HG03097 (cell line): ENCODE data around the gene VENTX.

Experiments
- ATAC-seq: cut with Tn5 transposase; IDR thresholded peaks from one replicate; pipeline ENCODE4 v1.9.1; 2021; ENCODE audit not compliant: unreplicated experiment, low FRiP score

The VENTX gene

DNA sequence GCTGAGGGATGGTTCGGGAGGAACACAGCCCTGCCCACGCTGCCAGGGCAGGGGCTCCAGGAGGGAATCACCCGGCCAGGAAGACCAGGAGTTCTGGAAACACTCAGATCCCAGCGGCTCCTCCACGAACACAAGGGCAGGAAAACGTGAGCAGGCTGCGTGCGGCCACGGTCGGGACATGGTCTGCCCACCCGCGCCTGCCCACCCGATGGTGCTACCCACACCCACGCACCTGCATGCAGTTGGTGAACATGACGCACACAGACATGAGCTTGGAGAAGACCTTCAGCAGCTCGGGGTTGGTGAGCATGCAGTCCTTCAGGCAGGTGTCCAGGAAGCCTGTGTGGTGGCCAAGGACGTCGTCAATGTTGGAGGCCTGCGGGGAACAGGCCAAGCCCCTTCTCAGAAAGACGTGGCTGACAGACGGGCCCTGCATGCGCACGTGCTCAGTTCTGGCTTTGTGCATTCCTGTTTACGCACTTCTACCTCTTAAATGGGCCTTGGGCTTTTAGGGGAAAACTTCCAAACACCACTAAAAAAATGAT, 45.3 kb downstream of the VENTX start:
- no peak for ATAC-seq

DNA sequence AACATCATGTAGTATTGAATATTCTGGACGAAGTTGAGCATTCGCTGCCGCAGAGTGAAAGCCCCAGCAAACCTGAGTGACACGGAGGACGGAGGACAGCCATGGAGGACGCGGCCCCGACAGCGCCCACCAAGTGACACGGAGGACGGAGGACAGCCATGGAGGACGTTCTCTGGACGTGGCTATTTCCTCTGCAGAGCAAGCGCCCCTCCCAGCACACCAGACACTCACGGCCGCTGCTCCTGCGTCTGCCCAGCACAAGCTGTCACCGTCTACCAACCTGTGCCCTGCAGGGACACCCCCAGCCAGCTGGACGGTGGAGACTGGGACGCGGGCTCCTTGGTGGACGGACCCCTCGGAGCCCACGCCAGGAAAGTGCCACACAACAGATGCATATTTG, 46.3 kb downstream of the VENTX start:
- no peak for ATAC-seq

DNA sequence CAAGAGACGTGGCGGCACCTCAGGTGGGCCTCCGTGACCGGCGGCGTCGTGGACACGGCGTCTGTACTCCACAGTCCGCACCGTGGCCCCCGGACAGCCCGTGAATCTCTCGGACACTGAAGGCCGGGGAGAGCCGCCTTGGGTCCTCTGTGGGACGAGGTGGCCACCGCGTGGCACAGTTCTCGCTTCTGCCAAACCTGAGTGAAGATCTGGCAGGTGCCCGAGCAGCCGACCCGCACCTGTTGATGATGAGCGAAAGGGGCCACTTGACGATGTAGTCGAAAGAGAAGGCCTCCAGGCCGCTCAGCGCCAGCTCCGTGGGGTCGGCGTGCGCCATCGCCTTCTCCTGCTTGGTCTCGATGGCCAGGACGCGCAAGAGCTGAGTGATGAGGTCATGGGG, 47.6 kb downstream of the VENTX start:
- ATAC-seq: no peak

DNA sequence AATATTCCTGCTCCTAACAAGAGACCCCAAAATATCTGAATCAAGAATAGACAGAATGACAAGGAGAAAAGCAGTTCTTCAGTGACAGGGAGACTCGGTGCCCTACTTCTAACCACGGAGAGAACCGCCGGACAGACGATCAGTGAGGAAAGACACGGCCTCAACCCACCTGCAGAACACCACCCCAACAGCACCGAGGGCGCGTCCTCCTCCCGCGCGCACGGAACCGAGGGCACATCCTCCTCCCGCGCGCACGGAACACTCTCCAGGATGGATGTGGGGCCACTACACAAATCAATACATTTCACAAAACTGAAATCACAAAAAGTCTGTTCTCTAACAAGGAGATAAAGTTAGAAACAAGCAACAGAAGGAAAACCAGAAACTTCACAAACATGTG, 48.7 kb downstream of the VENTX start:
- ATAC-seq: no peak

DNA sequence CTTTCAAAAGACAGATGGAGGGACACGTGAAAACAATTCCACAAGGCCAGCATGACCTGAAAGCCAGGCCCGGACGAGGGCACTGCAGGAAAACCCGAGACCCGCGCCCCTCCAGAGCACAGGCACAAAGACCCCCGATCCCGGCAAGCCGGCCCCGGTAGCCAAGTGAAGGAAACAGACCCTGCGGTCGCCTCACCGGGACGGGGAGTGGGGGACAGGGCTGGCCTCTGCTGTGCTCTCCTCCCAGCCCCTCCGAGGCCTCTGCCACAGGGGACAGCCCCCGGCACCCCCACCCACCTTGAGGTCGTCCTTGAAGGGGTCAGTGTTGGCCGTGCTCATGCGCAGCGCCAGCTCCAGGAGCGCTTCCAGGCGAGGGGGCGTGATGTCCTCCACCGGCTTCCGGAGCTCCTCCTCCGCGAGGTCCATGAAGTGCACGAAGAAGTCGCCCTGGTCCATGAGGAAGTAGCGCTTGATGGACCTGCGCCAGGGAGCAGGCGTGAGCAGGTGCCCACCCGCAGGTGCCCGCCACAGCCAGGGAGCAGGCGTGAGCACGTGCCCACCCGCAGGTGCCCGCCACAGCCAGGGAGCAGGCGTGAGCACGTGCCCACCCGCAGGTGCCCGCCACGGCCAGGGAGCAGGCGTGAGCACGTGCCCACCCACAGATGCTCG, 50.3 kb downstream of the VENTX start:
- ATAC-seq: no peak

DNA sequence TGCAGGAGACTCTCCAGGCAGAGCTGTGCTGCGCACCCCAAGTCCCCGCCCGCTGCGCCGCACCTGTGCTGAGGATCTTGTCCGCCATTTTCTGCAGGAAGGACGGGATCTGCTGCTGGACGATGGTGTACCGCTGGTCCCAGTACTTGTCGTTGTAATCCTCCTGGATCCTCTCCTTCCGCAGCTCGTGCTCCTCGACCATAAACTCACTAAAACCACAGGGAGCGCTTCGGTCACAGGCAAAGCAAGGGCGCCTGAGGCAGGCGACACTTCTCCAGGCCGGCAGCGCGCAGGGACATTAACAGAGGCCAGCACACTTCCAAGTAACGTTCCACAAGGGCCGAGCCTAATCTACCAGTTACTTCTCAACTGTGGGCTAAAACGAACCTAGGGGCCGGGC, 52.1 kb downstream of the VENTX start:
- ATAC-seq: no peak
